HUES64 (cell line): ENCODE measurements around the gene CPSF7.

Experiments
- H3K27ac ChIP-seq: 2 replicates; pipeline ENCODE4 v1.7.0; 2013; ENCODE audit warnings: low read depth, low read length, inconsistent platforms
- H3K27me3 ChIP-seq: 2 replicates; pipeline ENCODE4 v1.6.1; 2013; ENCODE audit warnings: mild to moderate bottlenecking, low read length; ENCODE audit not compliant: insufficient read depth
- H3K36me3 ChIP-seq: 2 replicates; pipeline ENCODE4 v1.6.1; 2013; ENCODE audit warnings: mild to moderate bottlenecking, low read length; ENCODE audit not compliant: insufficient read depth
- H3K4me1 ChIP-seq: 2 replicates; pipeline ENCODE4 v1.6.1; 2013; ENCODE audit warnings: mild to moderate bottlenecking, low read length, moderate library complexity; ENCODE audit not compliant: insufficient read depth
- H3K4me3 ChIP-seq: 2 replicates; pipeline ENCODE4 v1.5.1; 2013; ENCODE audit warnings: mild to moderate bottlenecking, low read length, moderate library complexity
- H3K9ac ChIP-seq: 2 replicates; pipeline ENCODE4 v1.6.1; 2013; ENCODE audit warnings: mild to moderate bottlenecking, low read depth, low read length
- H3K9me3 ChIP-seq: 2 replicates; pipeline ENCODE4 v1.6.1; 2013; ENCODE audit warnings: low read depth, low read length; ENCODE audit not compliant: insufficient read depth
- WGBS: fragments of 150-250, 120-280 bp; methylation state at CpG from one replicate; pipeline ENCODE4 v1.1.7; 2013; ENCODE audit warnings: missing lambda C conversion rate; 5-methylcytosine and 5-hydroxymethylcytosine counted together

The CPSF7 gene

GRCh38 chr11:61411589-61411988 is 18.2 kb downstream of the CPSF7 start:
- no peaks in the 10 kb centered on the region for H3K4me1 ChIP-seq
- H3K27me3 ChIP-seq = no peaks in the 10 kb centered on the region
- H3K27ac ChIP-seq = no peak overlapping the region
- H3K36me3 ChIP-seq = peaks cover 96% of the 10 kb centered on the region
- no peak overlapping the region for H3K9ac ChIP-seq
- H3K9me3 ChIP-seq = no peaks in the 10 kb centered on the region
- WGBS = 96% methylated on average over 9 of the region's 9 CpGs
- H3K4me3 ChIP-seq = no peak overlapping the region

GRCh38 chr11:61406991-61407728 is 22.6 kb downstream of the CPSF7 start:
- Histone ChIP-seq H3K4me3 (no peak overlapping the region), H3K4me1 (no peaks in the 10 kb centered on the region)
- WGBS = 96% methylated on average over 5 of the region's 5 CpGs

GRCh38 chr11:61406067-61406466 is 23.7 kb downstream of the CPSF7 start:
- Histone ChIP-seq H3K4me1 (no peaks in the 10 kb centered on the region), H3K9me3 (no peaks in the 10 kb centered on the region), H3K36me3 (peaks cover 94% of the 10 kb centered on the region), H3K27ac (no peak overlapping the region), H3K9ac (no peak overlapping the region), H3K4me3 (no peak overlapping the region), H3K27me3 (no peaks in the 10 kb centered on the region)
- WGBS = 98% methylated on average over 2 of the region's 2 CpGs

More at GRCh38 chr11:61406991-61407728, 22.6 kb downstream of the CPSF7 start:
- Histone ChIP-seq H3K27ac (no peak overlapping the region), H3K27me3 (no peaks in the 10 kb centered on the region), H3K9ac (no peak overlapping the region), H3K36me3 (peaks cover 96% of the 10 kb centered on the region), H3K9me3 (no peaks in the 10 kb centered on the region)

GRCh38 chr11:61404641-61405040 is 25.1 kb downstream of the CPSF7 start:
- no peak overlapping the region for H3K9ac ChIP-seq
- no peaks in the 10 kb centered on the region for H3K4me1 ChIP-seq
- peaks cover 87% of the 10 kb centered on the region for H3K36me3 ChIP-seq
- H3K4me3 ChIP-seq = no peak overlapping the region
- H3K27ac ChIP-seq = no peak overlapping the region
- H3K27me3 ChIP-seq = no peaks in the 10 kb centered on the region
- 94% methylated on average over 4 of the region's 4 CpGs for WGBS
- no peaks in the 10 kb centered on the region for H3K9me3 ChIP-seq

GRCh38 chr11:61404103-61404502 is 25.7 kb downstream of the CPSF7 start:
- H3K4me3 ChIP-seq = no peak overlapping the region
- no peaks in the 10 kb centered on the region for H3K9me3 ChIP-seq
- H3K27ac ChIP-seq = no peak overlapping the region
- H3K4me1 ChIP-seq = no peaks in the 10 kb centered on the region
- H3K27me3 ChIP-seq = no peaks in the 10 kb centered on the region
- no peak overlapping the region for H3K9ac ChIP-seq
- WGBS = 95% methylated on average over 5 of the region's 5 CpGs
- peaks cover 83% of the 10 kb centered on the region for H3K36me3 ChIP-seq

GRCh38 chr11:61403658-61404057 is 26.1 kb downstream of the CPSF7 start:
- Histone ChIP-seq H3K4me3 (no peak overlapping the region), H3K27me3 (no peaks in the 10 kb centered on the region), H3K9me3 (no peaks in the 10 kb centered on the region), H3K27ac (no peak overlapping the region), H3K4me1 (no peaks in the 10 kb centered on the region), H3K9ac (no peak overlapping the region), H3K36me3 (peaks cover 81% of the 10 kb centered on the region)
- WGBS = 98% methylated on average over 1 of the region's 1 CpG

GRCh38 chr11:61401573-61401972 is 28.2 kb downstream of the CPSF7 start:
- Histone ChIP-seq H3K36me3 (peaks cover 75% of the 10 kb centered on the region), H3K4me3 (no peak overlapping the region), H3K27ac (no peak overlapping the region), H3K9ac (no peak overlapping the region), H3K4me1 (no peaks in the 10 kb centered on the region), H3K9me3 (no peaks in the 10 kb centered on the region), H3K27me3 (no peaks in the 10 kb centered on the region)
- 97% methylated on average over 2 of the region's 2 CpGs for WGBS

- Histone ChIP-seq H3K4me1 (no peaks in the 10 kb centered on the region), H3K9ac (no peak overlapping the region), H3K4me3 (no peak overlapping the region), H3K27me3 (no peaks in the 10 kb centered on the region), H3K27ac (no peak overlapping the region), H3K9me3 (no peaks in the 10 kb centered on the region), H3K36me3 (peaks cover 71% of the 10 kb centered on the region)
- 92% methylated on average over 2 of the region's 2 CpGs for WGBS
Observed at GRCh38 chr11:61401173-61401572, 28.6 kb downstream of the CPSF7 start.

GRCh38 chr11:61392981-61393595 is 36.7 kb downstream of the CPSF7 start:
- 11% methylated on average over 15 of the region's 15 CpGs for WGBS
- Histone ChIP-seq H3K27ac (no peak overlapping the region; the same call in 1 of the 2 replicates), H3K36me3 (peaks cover 27% of the 10 kb centered on the region), H3K4me1 (no peaks in the 10 kb centered on the region), H3K4me3 (peak overlapping the region; percentile 80), H3K9me3 (no peaks in the 10 kb centered on the region), H3K9ac (peak overlapping the region; percentile 75), H3K27me3 (no peaks in the 10 kb centered on the region)

GRCh38 chr11:61390161-61390560 is 39.6 kb downstream of the CPSF7 start:
- H3K9me3 ChIP-seq = no peaks in the 10 kb centered on the region
- no peak overlapping the region for H3K27ac ChIP-seq
- no peaks in the 10 kb centered on the region for H3K27me3 ChIP-seq
- 100% methylated on average over 1 of the region's 1 CpG for WGBS
- H3K9ac ChIP-seq = no peak overlapping the region
- peaks cover 11% of the 10 kb centered on the region for H3K36me3 ChIP-seq
- no peak overlapping the region for H3K4me3 ChIP-seq
- no peaks in the 10 kb centered on the region for H3K4me1 ChIP-seq

GRCh38 chr11:61384271-61385242 is 45.2 kb downstream of the CPSF7 start:
- H3K27me3 ChIP-seq = no peaks in the 10 kb centered on the region
- no peak overlapping the region for H3K9ac ChIP-seq
- H3K36me3 ChIP-seq = no peaks in the 10 kb centered on the region
- 91% methylated on average over 15 of the region's 15 CpGs for WGBS
- no peak overlapping the region for H3K27ac ChIP-seq
- H3K4me3 ChIP-seq = no peak overlapping the region
- H3K9me3 ChIP-seq = no peaks in the 10 kb centered on the region
- H3K4me1 ChIP-seq = no peaks in the 10 kb centered on the region
